Measurements from ENCODE around the gene SLF2.

The SLF2 gene

GRCh38 chr10:100912605-100913469, at the start of gene SLF2:
SLF2 (plus strand) TSS chr10:100912963; CDS start chr10:100913111, 148 bp downstream.
- DNase-seq = peak; percentile 87

GRCh38 chr10:100863433-100863832, 49.3 kb upstream of the SLF2 start:
- DNase-seq = no peak

- no peak for DNase-seq
These were observed 48.5 kb upstream of the SLF2 start for GRCh38 chr10:100864036-100864885.

GRCh38 chr10:100864978-100865377, 47.8 kb upstream of the SLF2 start:
- no peak for DNase-seq

- no peak for DNase-seq
These were observed 46.8 kb upstream of the SLF2 start for GRCh38 chr10:100866010-100866409.

- no peak for DNase-seq
These were observed 46.1 kb upstream of the SLF2 start for GRCh38 chr10:100866575-100867098.

- DNase-seq = no peak
These were observed 45.4 kb upstream of the SLF2 start for GRCh38 chr10:100867261-100867963.

- DNase-seq = no peak
These were observed 44.4 kb upstream of the SLF2 start for GRCh38 chr10:100868382-100868781.

GRCh38 chr10:100869399-100869798, 43.4 kb upstream of the SLF2 start:
- no peak for DNase-seq

- DNase-seq = peak; percentile 15
These were observed 40.5 kb upstream of the SLF2 start for GRCh38 chr10:100872034-100872791.

GRCh38 chr10:100873146-100873826, 39.5 kb upstream of the SLF2 start:
- no peak for DNase-seq

- DNase-seq = no peak
These were observed 38.9 kb upstream of the SLF2 start for GRCh38 chr10:100873827-100874326.

- DNase-seq = no peak
These were observed 37.9 kb upstream of the SLF2 start for GRCh38 chr10:100874702-100875483.

GRCh38 chr10:100875484-100876166, 37.1 kb upstream of the SLF2 start:
- no peak for DNase-seq

GRCh38 chr10:100876585-100877460, 35.9 kb upstream of the SLF2 start:
- DNase-seq = no peak

GRCh38 chr10:100877461-100877850, 35.3 kb upstream of the SLF2 start:
- no peak for DNase-seq

- peak; percentile 39 for DNase-seq
These were observed 34.4 kb upstream of the SLF2 start for GRCh38 chr10:100878291-100878910.

GRCh38 chr10:100879741-100880360, 32.9 kb upstream of the SLF2 start:
- no peak for DNase-seq
